Superior temporal gyrus (tissue), 1 donor: ENCODE measurements around the gene BICDL1.

Source experiments
- DNase-seq: peaks from one replicate; pipeline ENCODE4 v3.0.0-alpha.2; 2016; ENCODE audit errors: extremely low spot score

BICDL1 gene

GRCh38 chr12:120102189-120103043, 113.4 kb downstream of the BICDL1 start:
- DNase-seq: no peak

- DNase-seq: no peak
These were observed 114.0 kb downstream of the BICDL1 start for GRCh38 chr12:120103044-120103338.

- no peak for DNase-seq
These were observed 114.3 kb downstream of the BICDL1 start for GRCh38 chr12:120103371-120103770.

- DNase-seq: no peak
These were observed 117.1 kb downstream of the BICDL1 start for GRCh38 chr12:120106151-120106550.

- DNase-seq: no peak
These were observed 120.7 kb downstream of the BICDL1 start for GRCh38 chr12:120109570-120110267.

- DNase-seq: no peak
These were observed 121.8 kb downstream of the BICDL1 start for GRCh38 chr12:120110550-120111501.

GRCh38 chr12:120115066-120115465, 126.0 kb downstream of the BICDL1 start:
- DNase-seq: no peak

- DNase-seq: no peak
These were observed 126.8 kb downstream of the BICDL1 start for GRCh38 chr12:120115692-120116440.

GRCh38 chr12:120116441-120116791, 127.4 kb downstream of the BICDL1 start, which contains the start of gene RAB35:
Gene RAB35, minus strand, starts transcription at chr12:120116753. Its CDS starts 103 bp downstream, at chr12:120116650.
- no peak for DNase-seq

- DNase-seq: peak; percentile 86
These were observed 128.0 kb downstream of the BICDL1 start for GRCh38 chr12:120116792-120117651.

- no peak for DNase-seq
These were observed 128.9 kb downstream of the BICDL1 start for GRCh38 chr12:120117961-120118320.

GRCh38 chr12:120118321-120119061, 129.5 kb downstream of the BICDL1 start:
- no peak for DNase-seq

- DNase-seq: peak; percentile 6
These were observed 130.4 kb downstream of the BICDL1 start for GRCh38 chr12:120119271-120119973.

- no peak for DNase-seq
These were observed 132.3 kb downstream of the BICDL1 start for GRCh38 chr12:120121343-120121742.

GRCh38 chr12:120121766-120122293, 132.8 kb downstream of the BICDL1 start:
- DNase-seq: peak; percentile 7

GRCh38 chr12:120125029-120125428, 136.0 kb downstream of the BICDL1 start:
- no peak for DNase-seq

- DNase-seq: no peak
These were observed 137.0 kb downstream of the BICDL1 start for GRCh38 chr12:120125792-120126634.

GRCh38 chr12:120126635-120127005, 137.6 kb downstream of the BICDL1 start:
- DNase-seq: peak; percentile 4
